LNCAP (cell line): ENCODE measurements around the gene TF.

Experiments
- CTCF ChIP-seq: fragments of 450-650 bp; IDR thresholded peaks from 2 replicates; pipeline ENCODE4 v1.5.1; 2017; ENCODE audit warnings: mild to moderate bottlenecking

Gene TF

GRCh38 chr3:133706033-133706432 is 40.2 kb upstream of the TF start:
- no peak for TF ChIP-seq CTCF

DNA sequence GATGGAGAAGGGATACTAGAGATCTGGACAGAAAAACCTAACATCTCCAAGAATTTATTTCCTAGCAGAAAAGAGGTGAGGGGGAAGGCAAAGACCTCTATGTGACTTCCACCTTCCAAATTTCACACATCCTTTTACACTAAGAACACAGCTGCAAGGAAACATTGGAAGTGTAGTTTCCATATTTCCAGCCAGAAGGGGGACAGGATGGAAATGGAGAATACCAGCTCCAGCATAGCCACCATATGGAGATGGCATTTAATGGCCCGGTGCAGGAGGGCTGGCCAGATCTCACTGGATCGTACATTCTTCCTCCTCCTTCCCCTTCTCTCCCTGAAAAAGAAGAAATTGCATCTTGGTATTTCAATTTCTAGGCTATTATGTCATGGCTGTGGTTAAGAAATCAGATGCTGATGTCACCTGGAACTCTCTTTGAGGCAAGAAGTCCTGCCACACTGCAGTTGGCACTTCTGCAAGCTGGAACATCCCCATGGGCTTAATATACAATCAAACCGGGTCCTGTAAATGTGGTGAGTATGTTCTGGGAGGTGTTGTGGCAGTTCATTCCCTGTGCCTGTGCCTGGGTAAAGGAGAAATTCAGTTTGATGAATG is 36.9 kb upstream of the TF start:
- no peak for TF ChIP-seq CTCF

- TF ChIP-seq CTCF: no peak
Measured at GRCh38 chr3:133711013-133711412, 35.2 kb upstream of the TF start.

- no peak for TF ChIP-seq CTCF
Measured at GRCh38 chr3:133712017-133712416, 34.2 kb upstream of the TF start.

- TF ChIP-seq CTCF: no peak
Measured at GRCh38 chr3:133713347-133713746, 32.8 kb upstream of the TF start.

DNA sequence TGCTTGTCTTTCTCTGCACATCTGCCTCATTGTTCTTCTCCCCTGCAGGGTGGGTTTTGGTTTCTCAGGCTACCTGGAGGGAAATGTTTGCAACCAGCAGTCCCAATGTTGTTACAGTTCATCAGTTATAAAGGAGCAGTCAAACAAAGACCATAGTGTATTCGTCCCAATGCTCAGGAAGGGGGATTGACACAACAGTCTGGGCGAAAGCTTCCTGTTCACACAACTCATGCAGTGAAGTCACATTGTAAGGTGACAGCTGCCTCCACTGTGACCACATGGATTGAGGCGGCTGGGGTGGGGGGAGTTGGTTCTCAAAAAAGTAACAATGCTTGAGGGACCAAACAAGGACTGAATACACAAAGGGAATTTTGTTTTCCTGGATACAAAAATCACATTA is 28.8 kb upstream of the TF start:
- TF ChIP-seq CTCF: no peak

DNA sequence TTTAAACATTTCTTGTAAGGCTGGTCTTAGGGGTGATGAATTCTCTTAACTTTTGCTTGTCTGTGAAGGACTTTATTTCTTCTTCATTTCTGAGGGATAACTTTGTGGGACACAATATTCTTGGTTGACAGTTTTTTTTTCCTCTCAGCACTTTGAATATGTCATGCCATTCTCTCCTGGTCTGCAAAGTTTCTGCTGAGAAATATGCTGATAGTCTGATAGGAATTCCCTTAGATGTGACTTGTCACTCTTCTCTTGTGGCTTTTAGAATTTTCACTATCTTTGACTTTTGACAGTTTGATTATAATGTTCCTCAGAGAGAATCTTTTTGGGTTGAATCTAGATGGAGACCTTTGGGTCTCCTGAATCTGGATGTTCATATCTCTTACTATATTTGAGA is 23.3 kb upstream of the TF start:
- TF ChIP-seq CTCF: no peak

DNA sequence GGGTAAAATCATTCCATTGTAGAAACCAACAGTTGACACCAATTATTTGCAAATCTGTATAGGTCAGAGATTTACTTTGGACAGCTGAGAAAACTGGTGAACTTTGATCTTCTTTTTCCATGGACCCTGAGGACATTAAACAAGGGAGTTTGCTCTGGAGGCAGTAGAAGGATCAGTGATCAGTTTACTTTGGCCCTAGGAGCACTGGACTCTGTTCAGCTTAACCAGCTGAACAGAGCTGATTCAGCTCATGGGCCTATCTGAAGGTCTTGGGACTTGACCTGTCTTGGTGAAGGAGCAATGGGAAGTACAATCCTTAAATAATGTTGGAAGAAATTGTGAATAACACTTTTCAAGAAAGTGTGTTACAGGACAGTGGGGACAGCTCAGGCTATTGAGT is 15.2 kb upstream of the TF start:
- TF ChIP-seq CTCF: no peak
